ENCODE results near the gene RAB27A.
"Not testable (repeated sequence)": the region's sequence is repeated elsewhere in the genome, so short reads cannot be mapped to it uniquely, and the experiment has no call there.

RAB27A gene

DNA sequence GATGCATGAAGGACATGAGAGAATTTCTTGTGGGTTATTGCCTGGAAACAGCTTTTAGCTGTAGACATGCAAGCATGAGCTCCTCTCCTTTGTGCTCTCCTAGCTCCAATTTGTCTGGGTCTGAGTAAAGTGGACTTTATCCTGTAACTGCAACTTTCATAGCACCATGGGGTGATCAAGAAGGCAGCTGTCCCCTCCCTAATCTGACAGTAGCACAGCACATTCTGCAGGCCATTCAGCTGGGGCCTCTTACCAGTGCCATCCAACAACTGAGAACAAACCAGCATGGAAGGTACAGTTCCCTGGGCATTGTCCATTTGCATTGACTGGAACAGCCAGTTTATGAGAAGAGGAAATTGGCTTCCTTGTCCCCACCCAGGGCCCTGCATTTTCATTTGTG lies 7.7 kb upstream of the RAB27A start:
- Histone ChIP-seq H3K4me1 (ENCODE audit: insufficient read depth, low read length) (no peaks in the 10 kb centered on the region), H3K4me3 (ENCODE audit: low read depth in 1 of 2, low read length in 2 of 2) (no peak overlapping the region), H3K36me3 (ENCODE audit: insufficient read depth, low read length) (no peaks in the 10 kb centered on the region), H3K27ac (ENCODE audit: low read depth, low read length) (no peak overlapping the region), H3K9me3 (ENCODE audit: low read length) (no peaks in the 10 kb centered on the region), H3K9ac (ENCODE audit: low read length) (no peak overlapping the region), H3K27me3 (ENCODE audit: control insufficient read depth in 1 of 2, insufficient read depth in 2 of 2, low read length in 2 of 2) (no peaks in the 10 kb centered on the region)

DNA sequence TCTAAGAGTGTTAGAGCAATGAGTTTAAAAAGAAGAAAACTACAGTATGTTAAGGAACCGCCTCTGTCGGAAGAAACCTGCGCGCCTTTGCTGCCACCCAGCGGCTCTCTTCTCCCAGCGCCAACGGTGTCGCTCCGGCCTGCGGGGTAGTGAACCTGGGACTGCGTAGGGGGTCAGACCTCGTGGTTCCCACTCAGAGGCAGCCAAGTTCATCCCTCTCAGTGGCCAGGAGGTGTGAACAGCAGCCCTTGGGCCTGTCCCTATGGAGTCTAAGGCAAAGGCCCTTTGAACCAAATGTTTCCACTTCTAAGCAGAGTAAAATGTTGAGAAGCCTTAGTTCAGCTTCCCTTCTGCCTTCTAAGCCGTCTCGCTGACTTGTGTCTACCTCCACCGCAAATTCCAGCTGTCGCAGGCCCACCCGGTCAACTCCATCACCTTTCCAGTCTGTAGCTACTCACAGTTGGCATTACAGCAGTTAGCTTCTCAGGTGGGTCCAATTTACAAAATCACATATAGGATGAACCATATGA lies 980 bp upstream of the RAB27A start:
- Histone ChIP-seq H3K9ac (ENCODE audit: low read length) (peak overlapping the region; percentile 75), H3K9me3 (ENCODE audit: low read length) (no peaks in the 10 kb centered on the region), H3K27me3 (ENCODE audit: control insufficient read depth in 1 of 2, insufficient read depth in 2 of 2, low read length in 2 of 2) (no peaks in the 10 kb centered on the region), H3K27ac (ENCODE audit: low read depth, low read length) (peak overlapping the region; percentile 84), H3K36me3 (ENCODE audit: insufficient read depth, low read length) (no peaks in the 10 kb centered on the region), H3K4me1 (ENCODE audit: insufficient read depth, low read length) (peaks cover 4% of the 10 kb centered on the region), H3K4me3 (ENCODE audit: low read depth in 1 of 2, low read length in 2 of 2) (peak overlapping the region; percentile 71 to 83)

DNA sequence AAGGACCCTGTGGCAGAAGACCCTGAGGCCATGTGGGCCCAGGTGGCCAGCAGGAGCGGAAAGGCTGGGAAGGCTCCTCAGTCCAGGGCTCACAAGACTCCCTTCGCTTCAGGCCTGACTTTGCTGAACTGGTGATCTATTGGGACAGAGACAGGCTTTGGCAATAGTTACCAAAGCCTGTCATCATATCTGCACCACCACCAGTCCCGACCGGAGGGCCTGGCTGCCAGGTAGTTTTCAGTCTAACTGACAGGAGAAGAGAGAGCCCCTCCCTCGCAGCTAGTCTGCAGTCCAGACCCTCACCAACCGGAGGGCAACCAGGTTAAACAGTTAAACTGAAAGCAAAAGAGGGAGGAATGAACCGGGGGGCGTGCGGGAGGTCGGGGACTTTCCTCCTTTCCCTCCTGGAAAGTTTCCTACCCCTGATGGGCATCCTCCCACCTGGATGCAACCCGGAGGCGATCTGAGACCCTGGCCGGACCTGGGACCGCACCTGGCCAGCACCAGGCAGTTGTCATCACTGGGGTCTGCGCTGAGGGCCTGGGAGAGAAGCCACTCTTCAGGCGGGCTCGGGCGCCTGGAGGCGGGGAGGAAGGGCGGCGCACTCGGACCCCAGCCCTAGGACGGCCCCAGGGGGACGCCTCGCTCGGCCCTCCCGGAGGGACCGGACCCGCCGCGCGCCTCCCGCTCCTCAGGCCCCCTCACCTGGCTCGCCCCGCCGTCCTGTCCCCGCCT lies 435 bp downstream of the RAB27A start:
- Histone ChIP-seq H3K27ac (ENCODE audit: low read depth, low read length) (peak overlapping the region; percentile 84), H3K4me1 (ENCODE audit: insufficient read depth, low read length) (peaks cover 4% of the 10 kb centered on the region), H3K9me3 (ENCODE audit: low read length) (no peaks in the 10 kb centered on the region), H3K27me3 (ENCODE audit: control insufficient read depth in 1 of 2, insufficient read depth in 2 of 2, low read length in 2 of 2) (no peaks in the 10 kb centered on the region), H3K4me3 (ENCODE audit: low read depth in 1 of 2, low read length in 2 of 2) (peak overlapping the region; percentile 71 to 83), H3K36me3 (ENCODE audit: insufficient read depth, low read length) (no peaks in the 10 kb centered on the region), H3K9ac (ENCODE audit: low read length) (peak overlapping the region; percentile 75)

DNA sequence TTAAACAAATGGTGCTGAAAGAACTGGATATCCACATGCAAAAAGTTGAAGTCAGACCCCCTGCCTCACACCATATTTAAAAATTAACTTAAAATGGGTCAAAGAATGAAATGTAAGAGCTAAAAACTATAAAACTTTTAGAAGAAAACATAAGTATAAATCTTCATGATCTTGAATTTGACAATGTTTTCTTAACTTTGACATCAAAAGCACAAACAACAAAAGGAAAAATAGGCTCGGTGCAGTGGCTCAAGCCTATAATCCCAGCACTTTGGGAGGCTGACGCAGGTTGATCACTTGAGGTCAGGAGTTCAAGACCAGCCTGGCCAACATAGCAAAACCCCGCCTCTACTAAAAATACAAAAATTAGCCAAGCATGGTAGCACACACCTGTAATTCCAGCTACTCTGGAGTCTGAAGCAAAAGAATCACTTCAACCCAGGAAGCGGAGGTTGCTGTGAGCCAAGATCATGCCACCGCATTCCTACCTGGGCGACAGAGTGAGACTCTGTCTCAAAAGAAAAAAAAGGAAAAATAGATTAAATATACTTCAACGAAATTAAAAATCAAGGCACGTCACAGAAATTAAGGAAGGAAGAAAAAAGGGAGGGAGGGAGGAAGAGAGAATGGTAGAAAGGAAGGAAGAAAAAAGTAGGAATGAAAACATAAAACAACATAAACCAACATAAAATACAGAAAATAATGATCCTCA lies 1.5 kb downstream of the RAB27A start:
- no peak overlapping the region for H3K27ac ChIP-seq (ENCODE audit: low read depth, low read length)

DNA sequence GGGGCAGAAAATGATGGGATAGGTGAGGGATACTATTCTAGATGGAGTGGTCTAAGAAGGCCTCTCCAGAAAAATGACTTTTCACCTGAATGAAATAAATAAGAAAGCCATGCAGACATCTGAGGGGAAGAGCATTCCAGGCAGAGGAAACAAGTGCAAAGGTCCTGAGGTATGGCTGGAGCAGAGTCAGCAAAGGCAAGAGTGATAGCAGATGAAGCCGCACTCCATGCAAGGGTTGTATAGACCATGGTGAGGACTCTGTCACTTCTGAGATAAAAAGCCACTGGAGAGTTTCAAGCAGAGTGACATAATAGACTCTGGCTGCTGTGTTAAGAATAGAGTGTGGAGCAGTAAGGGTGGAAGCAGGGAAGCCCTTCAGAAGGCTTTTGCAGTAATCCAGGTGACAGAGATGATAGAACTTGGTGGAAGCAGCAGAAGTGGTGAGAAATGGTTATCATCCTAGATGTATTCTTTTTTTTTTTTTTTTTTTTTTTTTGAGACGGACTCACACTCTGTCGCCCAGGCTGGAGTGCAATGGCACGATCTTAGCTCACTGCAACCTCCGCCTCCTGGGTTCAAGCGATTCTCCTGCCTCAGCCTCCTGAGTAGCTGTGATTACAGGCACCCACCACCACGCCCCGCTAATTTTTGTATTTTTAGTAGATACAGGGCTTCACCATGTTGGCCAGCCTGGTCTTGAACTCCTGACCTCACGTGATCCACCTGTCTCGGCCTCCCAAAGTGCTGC lies 3.0 kb downstream of the RAB27A start:
- H3K9me3 ChIP-seq (ENCODE audit: low read length); H3K27me3 ChIP-seq (ENCODE audit: control insufficient read depth in 1 of 2, insufficient read depth in 2 of 2, low read length in 2 of 2); H3K36me3 ChIP-seq (ENCODE audit: insufficient read depth, low read length); H3K27ac ChIP-seq (ENCODE audit: low read depth, low read length); H3K9ac ChIP-seq (ENCODE audit: low read length); H3K4me3 ChIP-seq (ENCODE audit: low read depth in 1 of 2, low read length in 2 of 2): not testable (repeated sequence)
- H3K4me1 ChIP-seq (ENCODE audit: insufficient read depth, low read length) = peaks cover 12% of the 10 kb centered on the region

More for the DNA sequence above, 1.5 kb downstream of the RAB27A start:
- H3K4me1 ChIP-seq (ENCODE audit: insufficient read depth, low read length) = peaks cover 4% of the 10 kb centered on the region
- H3K4me3 ChIP-seq (ENCODE audit: low read depth in 1 of 2, low read length in 2 of 2) = peak overlapping the region in 1 of 2 donors; percentile 71
- no peaks in the 10 kb centered on the region for H3K9me3 ChIP-seq (ENCODE audit: low read length)
- no peaks in the 10 kb centered on the region for H3K36me3 ChIP-seq (ENCODE audit: insufficient read depth, low read length)
- H3K9ac ChIP-seq (ENCODE audit: low read length) = no peak overlapping the region
- H3K27me3 ChIP-seq (ENCODE audit: control insufficient read depth in 1 of 2, insufficient read depth in 2 of 2, low read length in 2 of 2) = no peaks in the 10 kb centered on the region

DNA sequence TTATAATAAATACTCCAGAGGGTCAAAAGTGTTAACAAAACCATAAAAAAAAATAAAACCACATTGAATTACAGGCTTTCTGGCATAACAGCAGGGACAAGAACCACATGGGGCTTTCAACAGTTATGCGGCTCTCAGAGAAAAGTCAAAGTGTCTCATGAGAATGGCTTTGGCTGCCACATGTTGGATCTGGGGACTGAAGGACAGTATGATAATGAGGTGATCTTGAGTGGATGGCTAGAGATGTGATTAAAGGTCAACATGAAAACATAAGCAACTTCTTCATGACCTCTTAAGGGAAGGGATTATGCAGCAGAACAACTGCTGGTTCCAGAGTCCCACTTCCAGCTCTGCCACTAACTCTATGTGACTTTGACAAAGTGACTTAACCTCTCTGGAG lies 5.2 kb downstream of the RAB27A start:
- H3K4me3 ChIP-seq (ENCODE audit: low read depth in 1 of 2, low read length in 2 of 2) = no peak overlapping the region
- no peak overlapping the region for H3K9ac ChIP-seq (ENCODE audit: low read length)
- H3K9me3 ChIP-seq (ENCODE audit: low read length) = no peaks in the 10 kb centered on the region
- H3K4me1 ChIP-seq (ENCODE audit: insufficient read depth, low read length) = peaks cover 8% of the 10 kb centered on the region
- no peaks in the 10 kb centered on the region for H3K27me3 ChIP-seq (ENCODE audit: control insufficient read depth in 1 of 2, insufficient read depth in 2 of 2, low read length in 2 of 2)
- no peaks in the 10 kb centered on the region for H3K36me3 ChIP-seq (ENCODE audit: insufficient read depth, low read length)
- H3K27ac ChIP-seq (ENCODE audit: low read depth, low read length) = no peak overlapping the region

DNA sequence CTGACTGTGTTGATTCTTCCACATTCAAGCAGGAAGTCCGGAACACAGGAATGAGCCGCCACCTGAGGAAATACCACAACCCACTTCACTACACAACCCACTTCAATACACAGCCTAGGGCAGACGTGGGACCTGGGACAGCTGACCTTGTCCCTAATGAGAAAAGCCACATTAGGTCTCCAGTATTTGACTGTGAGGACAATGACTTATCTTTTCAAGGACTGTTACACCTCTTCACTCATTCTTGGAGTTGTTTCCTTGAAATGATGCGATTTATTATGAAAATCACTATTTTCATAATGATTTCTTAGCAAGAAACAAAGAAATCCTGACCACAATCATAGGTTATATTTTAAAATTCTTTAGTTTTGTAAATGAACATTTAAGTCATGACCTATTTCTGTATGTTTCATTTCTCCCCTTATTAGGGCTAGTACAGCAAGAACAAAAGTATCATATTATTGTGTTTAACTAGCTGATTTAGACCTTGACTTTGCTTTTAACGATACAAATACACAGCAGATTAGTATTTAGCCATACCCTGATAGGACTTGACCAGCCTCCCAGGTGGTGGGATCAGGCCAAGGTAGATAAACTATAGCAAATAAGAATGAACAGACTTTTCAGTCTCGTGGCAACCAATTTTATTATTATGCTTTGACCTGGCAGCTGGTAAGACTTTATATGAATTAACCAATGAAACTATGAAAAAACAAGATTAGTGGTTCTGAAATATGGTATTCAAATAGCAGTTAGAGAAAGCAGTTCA lies 6.0 kb downstream of the RAB27A start:
- no peak overlapping the region for H3K4me3 ChIP-seq (ENCODE audit: low read depth in 1 of 2, low read length in 2 of 2)
- no peak overlapping the region for H3K9ac ChIP-seq (ENCODE audit: low read length)
- no peaks in the 10 kb centered on the region for H3K27me3 ChIP-seq (ENCODE audit: control insufficient read depth in 1 of 2, insufficient read depth in 2 of 2, low read length in 2 of 2)
- H3K4me1 ChIP-seq (ENCODE audit: insufficient read depth, low read length) = peaks cover 8% of the 10 kb centered on the region
- no peaks in the 10 kb centered on the region for H3K9me3 ChIP-seq (ENCODE audit: low read length)
- H3K27ac ChIP-seq (ENCODE audit: low read depth, low read length) = no peak overlapping the region
- no peaks in the 10 kb centered on the region for H3K36me3 ChIP-seq (ENCODE audit: insufficient read depth, low read length)

DNA sequence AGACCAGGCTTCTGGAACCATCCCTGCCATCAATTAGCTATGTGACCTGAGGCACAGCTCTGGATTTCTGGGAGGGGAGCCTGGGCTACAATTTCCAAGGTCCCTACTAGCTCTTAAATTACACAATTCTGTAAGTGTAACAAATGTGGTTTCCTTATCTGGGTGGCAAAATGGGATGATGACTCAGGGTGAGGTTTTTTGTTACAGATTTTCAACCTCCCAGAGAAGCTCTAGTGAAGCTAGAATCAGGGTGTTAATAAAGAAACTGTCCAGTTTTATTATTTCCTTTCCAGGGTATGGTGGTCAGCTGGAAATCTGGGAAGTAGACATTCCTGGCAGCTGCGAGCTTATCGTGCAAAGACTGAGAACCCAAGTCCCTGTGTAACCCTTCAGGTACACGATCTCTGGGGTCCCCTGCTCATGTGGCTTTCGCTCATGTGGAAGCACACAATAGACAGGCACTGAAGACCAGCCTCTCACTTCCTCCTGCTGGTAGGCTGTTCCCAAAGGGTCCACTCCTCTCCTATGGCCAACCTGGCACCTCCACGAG lies 7.3 kb downstream of the RAB27A start:
- Histone ChIP-seq H3K27me3 (ENCODE audit: control insufficient read depth in 1 of 2, insufficient read depth in 2 of 2, low read length in 2 of 2) (no peaks in the 10 kb centered on the region), H3K36me3 (ENCODE audit: insufficient read depth, low read length) (no peaks in the 10 kb centered on the region), H3K9me3 (ENCODE audit: low read length) (no peaks in the 10 kb centered on the region), H3K9ac (ENCODE audit: low read length) (no peak overlapping the region), H3K4me3 (ENCODE audit: low read depth in 1 of 2, low read length in 2 of 2) (no peak overlapping the region), H3K4me1 (ENCODE audit: insufficient read depth, low read length) (peaks cover 8% of the 10 kb centered on the region), H3K27ac (ENCODE audit: low read depth, low read length) (no peak overlapping the region)

DNA sequence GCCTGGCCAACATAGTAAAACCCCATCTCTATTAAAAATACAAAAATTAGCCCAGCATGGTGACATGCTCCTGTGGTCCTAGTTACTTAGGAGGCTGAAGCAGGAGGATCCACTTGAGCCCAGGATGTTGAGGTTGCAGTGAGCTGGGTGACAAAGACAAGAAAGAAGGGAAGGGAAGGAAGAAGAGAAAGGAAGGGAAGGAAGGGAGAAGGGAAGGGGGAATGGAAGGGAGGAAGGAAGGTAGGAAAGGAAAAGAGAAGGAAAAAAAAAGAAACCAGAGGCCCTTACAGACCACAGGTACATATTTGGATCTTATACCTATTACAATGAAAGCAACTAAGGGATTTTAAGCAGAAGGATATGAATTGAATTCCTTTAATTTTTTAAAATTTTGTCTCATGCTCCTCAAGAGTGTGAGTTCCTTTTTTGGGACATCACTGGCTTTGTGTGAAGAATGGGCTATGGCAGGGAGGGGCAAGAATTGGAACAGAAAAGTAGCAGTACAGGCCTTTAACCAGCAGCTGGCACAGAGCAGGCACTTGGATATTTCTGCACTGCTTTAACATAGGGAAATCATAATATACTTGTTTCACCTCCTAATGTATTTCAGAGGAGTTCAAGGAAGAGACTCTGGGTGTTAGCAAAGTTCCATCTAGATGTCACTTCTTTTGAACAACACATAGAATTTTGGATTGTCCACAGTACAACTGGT lies 7.9 kb downstream of the RAB27A start:
- H3K27ac ChIP-seq (ENCODE audit: low read depth, low read length) = no peak overlapping the region
- H3K27me3 ChIP-seq (ENCODE audit: control insufficient read depth in 1 of 2, insufficient read depth in 2 of 2, low read length in 2 of 2) = no peaks in the 10 kb centered on the region
- peaks cover 8% of the 10 kb centered on the region for H3K4me1 ChIP-seq (ENCODE audit: insufficient read depth, low read length)
- H3K9me3 ChIP-seq (ENCODE audit: low read length) = no peaks in the 10 kb centered on the region
- H3K9ac ChIP-seq (ENCODE audit: low read length) = no peak overlapping the region
- H3K4me3 ChIP-seq (ENCODE audit: low read depth in 1 of 2, low read length in 2 of 2) = no peak overlapping the region
- no peaks in the 10 kb centered on the region for H3K36me3 ChIP-seq (ENCODE audit: insufficient read depth, low read length)

DNA sequence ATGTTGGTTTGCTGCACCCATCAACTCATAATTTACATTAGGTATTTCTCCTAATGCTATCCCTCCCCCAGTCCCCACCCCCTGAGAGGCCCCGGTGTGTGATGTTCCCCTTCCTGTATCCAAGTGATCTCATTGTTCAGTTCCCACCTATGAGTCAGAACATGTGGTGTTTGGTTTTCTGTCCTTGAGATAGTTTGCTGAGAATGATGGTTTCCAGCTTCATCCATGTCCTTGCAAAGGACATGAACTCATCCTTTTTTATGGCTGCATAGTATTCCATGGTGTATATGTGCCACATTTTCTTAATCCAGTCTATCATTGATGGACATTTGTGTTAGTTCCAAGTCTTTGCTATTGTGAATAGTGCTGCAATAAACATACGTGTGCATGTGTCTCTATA lies 9.0 kb downstream of the RAB27A start:
- H3K27me3 ChIP-seq (ENCODE audit: control insufficient read depth in 1 of 2, insufficient read depth in 2 of 2, low read length in 2 of 2); H3K9ac ChIP-seq (ENCODE audit: low read length); H3K4me1 ChIP-seq (ENCODE audit: insufficient read depth, low read length); H3K27ac ChIP-seq (ENCODE audit: low read depth, low read length); H3K4me3 ChIP-seq (ENCODE audit: low read depth in 1 of 2, low read length in 2 of 2); H3K9me3 ChIP-seq (ENCODE audit: low read length); H3K36me3 ChIP-seq (ENCODE audit: insufficient read depth, low read length): not testable (repeated sequence)
